Activated CD8-positive, alpha-beta T cell treated with anti-CD3 and anti-CD28 coated beads for 36 hours (primary cell): Measurements from ENCODE around the gene ZNF280D. TPM values are rescaled to one million over a fixed set of nuclear protein-coding genes. Genes with fewer than 3 reads are reported as not detected.

Source experiments
- ATAC-seq: fragments of 200-7000 bp; cut with Tn5 transposase; one replicate; pipeline ENCODE4 v1.10.0; 2021; ENCODE audit warnings: mild to moderate bottlenecking, moderate library complexity
- CTCF ChIA-PET: fragments of 350-600 bp; sonication (Branson Sonifier 250); formaldehyde crosslinking; loops from one replicate; lab custom pipeline; 2021; ENCODE audit warnings: antibody characterized with exemption; lab: Charles Lee
- POLR2A ChIA-PET: fragments of 350-600 bp; sonication (Branson Sonifier 250); formaldehyde crosslinking; loops from one replicate; lab custom pipeline; 2021; ENCODE audit warnings: antibody characterized with exemption; lab: Charles Lee
- DNase-seq: peaks from one replicate; pipeline ENCODE4 v3.0.0-alpha.2; 2020
- H3K27ac Mint-ChIP-seq: one replicate; pipeline ENCODE4 v1.8.0; 2021; ENCODE audit warnings: mild to moderate bottlenecking, mixed read lengths
- H3K27me3 Mint-ChIP-seq: one replicate; pipeline ENCODE4 v1.8.0; 2021; ENCODE audit warnings: mixed read lengths
- H3K36me3 Mint-ChIP-seq: one replicate; pipeline ENCODE4 v1.8.0; 2021; ENCODE audit warnings: low read depth, mixed read lengths
- H3K4me1 Mint-ChIP-seq: one replicate; pipeline ENCODE4 v1.8.0; 2021; ENCODE audit warnings: low read depth, mixed read lengths
- H3K4me3 Mint-ChIP-seq: one replicate; pipeline ENCODE4 v1.8.0; 2021; ENCODE audit warnings: mild to moderate bottlenecking, moderate library complexity, mixed read lengths
- H3K9me3 Mint-ChIP-seq: one replicate; pipeline ENCODE4 v1.8.0; 2021; ENCODE audit warnings: mixed read lengths
- intact Hi-C: fragments of 100-400 bp; cut with micrococcal nuclease; formaldehyde crosslinking; loops from one replicate; pipeline ENCODE4 v1.10.0; 2022
- total RNA-seq, 2 experiments: library from RNA; stranded (reverse); gene quantifications; one replicate each; pipeline ENCODE4 v1.2.3, GENCODE V29; 2021
- TF ChIP-seq, protein P1 (sequence below): fragments of 200-600 bp; IDR thresholded peaks from one replicate; pipeline ENCODE4 v1.8.0; 2022; ENCODE audit warnings: antibody characterized with exemption, mild to moderate bottlenecking

Gene ZNF280D
- total RNA-seq, 2 experiments from 2014 or later, result 16.2 to 17.0 TPM

GRCh38 chr15:56759450-56759845 lies 26.1 kb upstream of the ZNF280D start:
- Mint-ChIP-seq H3K4me1 (no peaks in the 10 kb centered on the region), H3K27me3 (peaks cover 3% of the 10 kb centered on the region), H3K4me3 (no peak overlapping the region), H3K36me3 (no peaks in the 10 kb centered on the region), H3K9me3 (no peaks in the 10 kb centered on the region), H3K27ac (no peak overlapping the region)
- intact Hi-C loops, result no loop called here
- DNase-seq (no peak), ATAC-seq (no peak)
- TF ChIP-seq, protein P1, sequence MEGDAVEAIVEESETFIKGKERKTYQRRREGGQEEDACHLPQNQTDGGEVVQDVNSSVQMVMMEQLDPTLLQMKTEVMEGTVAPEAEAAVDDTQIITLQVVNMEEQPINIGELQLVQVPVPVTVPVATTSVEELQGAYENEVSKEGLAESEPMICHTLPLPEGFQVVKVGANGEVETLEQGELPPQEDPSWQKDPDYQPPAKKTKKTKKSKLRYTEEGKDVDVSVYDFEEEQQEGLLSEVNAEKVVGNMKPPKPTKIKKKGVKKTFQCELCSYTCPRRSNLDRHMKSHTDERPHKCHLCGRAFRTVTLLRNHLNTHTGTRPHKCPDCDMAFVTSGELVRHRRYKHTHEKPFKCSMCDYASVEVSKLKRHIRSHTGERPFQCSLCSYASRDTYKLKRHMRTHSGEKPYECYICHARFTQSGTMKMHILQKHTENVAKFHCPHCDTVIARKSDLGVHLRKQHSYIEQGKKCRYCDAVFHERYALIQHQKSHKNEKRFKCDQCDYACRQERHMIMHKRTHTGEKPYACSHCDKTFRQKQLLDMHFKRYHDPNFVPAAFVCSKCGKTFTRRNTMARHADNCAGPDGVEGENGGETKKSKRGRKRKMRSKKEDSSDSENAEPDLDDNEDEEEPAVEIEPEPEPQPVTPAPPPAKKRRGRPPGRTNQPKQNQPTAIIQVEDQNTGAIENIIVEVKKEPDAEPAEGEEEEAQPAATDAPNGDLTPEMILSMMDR, result no peak
- ChIA-PET CTCF (no interaction called here), POLR2A (interaction anchor here (0.7 kb wide), 1 partner anchor 13 kb away, joined by 3 read pairs; no protein-coding TSS in a partner anchor)

DNA sequence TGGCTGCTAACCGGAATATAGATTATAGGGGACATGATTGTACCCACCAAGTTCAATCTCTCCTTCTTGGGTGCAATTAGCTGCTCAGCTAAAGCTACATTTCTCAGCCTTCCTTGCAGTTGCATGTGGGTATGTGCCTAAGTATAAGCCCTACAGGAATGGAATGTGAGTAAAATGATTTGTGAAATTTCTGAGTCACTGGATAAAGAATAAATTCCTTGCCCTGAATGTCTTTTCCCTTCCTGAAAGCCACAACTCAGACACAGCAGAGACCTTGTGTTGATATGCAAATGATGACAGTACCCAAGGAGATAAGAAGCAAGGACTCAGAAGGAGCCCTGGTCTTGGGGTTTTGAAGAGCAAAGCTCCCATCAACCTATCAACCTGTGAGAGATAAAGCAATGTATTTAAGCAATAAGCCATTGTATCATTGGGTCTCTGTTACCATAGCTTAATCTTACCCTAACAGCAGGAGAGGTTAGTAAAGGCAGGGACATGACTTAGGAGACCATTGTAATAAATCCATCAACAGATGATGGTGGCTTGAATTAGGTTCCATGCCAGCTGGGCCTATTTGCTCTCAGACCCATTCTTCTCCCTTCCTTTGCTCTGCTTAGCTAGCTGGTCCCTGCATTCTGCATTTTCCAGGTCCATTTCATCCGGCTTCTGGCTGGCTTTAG lies 25.6 kb upstream of the ZNF280D start:
- Mint-ChIP-seq H3K4me3 (no peak overlapping the region), H3K27me3 (peaks cover 3% of the 10 kb centered on the region), H3K9me3 (no peaks in the 10 kb centered on the region), H3K4me1 (no peaks in the 10 kb centered on the region), H3K27ac (no peak overlapping the region), H3K36me3 (no peaks in the 10 kb centered on the region)
- no peak for ATAC-seq
- intact Hi-C loops, result no loop called here
- ChIA-PET POLR2A (interaction anchor here (0.7 kb wide), 1 partner anchor 12 kb away, joined by 3 read pairs; no protein-coding TSS in a partner anchor), CTCF (interaction anchor here (1.3 kb wide), 1 partner anchor 13 kb away, joined by 4 read pairs; no protein-coding TSS in a partner anchor)
- no peak for DNase-seq
- TF ChIP-seq, protein P1, result no peak

- ATAC-seq, result no peak
- no peak for DNase-seq
- TF ChIP-seq, protein P1, result no peak
- Mint-ChIP-seq H3K27ac (no peak overlapping the region), H3K4me1 (no peaks in the 10 kb centered on the region), H3K27me3 (peaks cover 3% of the 10 kb centered on the region), H3K9me3 (no peaks in the 10 kb centered on the region), H3K4me3 (no peak overlapping the region), H3K36me3 (no peaks in the 10 kb centered on the region)
- intact Hi-C loops, result no loop called here
- ChIA-PET CTCF (interaction anchor here (0.6 to 1.3 kb wide), 2 partner anchors 12 to 683 kb away, joined by 4 to 6 read pairs; no protein-coding TSS in a partner anchor), POLR2A (no interaction called here)
Measured at GRCh38 chr15:56757875-56758274, 24.6 kb upstream of the ZNF280D start.

DNA sequence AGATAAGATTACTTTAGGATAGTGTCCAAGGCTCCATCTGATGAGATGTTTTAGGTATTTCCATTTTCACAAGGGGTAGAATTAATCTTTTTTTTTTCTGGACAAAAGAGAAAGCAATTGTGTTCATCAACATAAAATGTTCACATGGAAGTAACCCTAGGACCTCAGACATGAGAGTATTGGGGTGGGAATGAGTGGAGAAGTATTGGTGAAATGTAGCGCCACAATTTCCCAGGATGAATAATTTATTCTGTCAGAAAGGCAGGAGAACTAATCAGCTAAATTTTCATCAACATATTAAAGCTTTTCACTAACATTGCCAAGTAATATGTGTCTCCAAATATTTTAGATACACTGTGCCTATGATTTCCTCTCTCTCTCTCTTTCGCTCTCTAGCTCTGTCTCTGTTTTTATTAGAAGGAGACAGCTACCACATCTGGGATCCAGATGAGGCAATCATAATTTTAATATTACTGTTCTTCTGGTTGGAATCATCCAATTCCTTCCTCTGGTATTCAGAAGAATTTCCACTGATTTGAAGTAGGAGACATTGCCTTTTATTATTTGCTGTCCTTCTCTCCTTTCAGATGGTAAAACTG lies 21.6 kb upstream of the ZNF280D start:
- no peak for ATAC-seq
- intact Hi-C loops, result no loop called here
- POLR2A ChIA-PET, result no interaction called here
- TF ChIP-seq, protein P1, result no peak
- CTCF ChIA-PET, result interaction anchor here (1.2 kb wide), 1 partner anchor 551 kb away, joined by 3 read pairs; no protein-coding TSS in a partner anchor
- Mint-ChIP-seq H3K4me3 (no peak overlapping the region), H3K36me3 (no peaks in the 10 kb centered on the region), H3K27ac (no peak overlapping the region), H3K4me1 (no peaks in the 10 kb centered on the region), H3K9me3 (no peaks in the 10 kb centered on the region), H3K27me3 (peaks cover 4% of the 10 kb centered on the region)
- no peak for DNase-seq

GRCh38 chr15:56752986-56753385 lies 19.7 kb upstream of the ZNF280D start:
- intact Hi-C loops, result no loop called here
- peaks cover 4% of the 10 kb centered on the region for H3K27me3 Mint-ChIP-seq
- no peaks in the 10 kb centered on the region for H3K36me3 Mint-ChIP-seq
- TF ChIP-seq, protein P1, result no peak
- H3K27ac Mint-ChIP-seq, result no peak overlapping the region
- ChIA-PET POLR2A (interaction anchor here (1.0 kb wide), 1 partner anchor 19 kb away, joined by 4 read pairs; the partner anchor contains the start of gene ZNF280D), CTCF (no interaction called here)
- H3K4me1 Mint-ChIP-seq, result no peaks in the 10 kb centered on the region
- no peak for ATAC-seq
- H3K4me3 Mint-ChIP-seq, result no peak overlapping the region
- DNase-seq, result no peak
- no peaks in the 10 kb centered on the region for H3K9me3 Mint-ChIP-seq
